ENCODE results near the gene SLC37A2.
A peak's percentile ranks its signal among the peaks of the same experiment; 100 is the strongest.
"Not testable (repeated sequence)": the region's sequence is repeated elsewhere in the genome, so short reads cannot be mapped to it uniquely, and the experiment has no call there.

Gene SLC37A2

GRCh38 chr11:125085301-125086081 is 22.4 kb downstream of the SLC37A2 start:
- no peak for FAIRE-seq

- FAIRE-seq, result no peak
These were observed 23.7 kb downstream of the SLC37A2 start for GRCh38 chr11:125086633-125087296.

- FAIRE-seq, result no peak
These were observed 25.0 kb downstream of the SLC37A2 start for GRCh38 chr11:125088123-125088522.

- FAIRE-seq, result no peak
These were observed 25.7 kb downstream of the SLC37A2 start for GRCh38 chr11:125088576-125089455.

GRCh38 chr11:125089481-125089880 is 26.4 kb downstream of the SLC37A2 start:
- not testable (repeated sequence) for FAIRE-seq

GRCh38 chr11:125090151-125090550 is 27.0 kb downstream of the SLC37A2 start:
- not testable (repeated sequence) for FAIRE-seq

GRCh38 chr11:125090816-125091215 is 27.7 kb downstream of the SLC37A2 start:
- FAIRE-seq, result no peak

- FAIRE-seq, result peak; percentile 72
These were observed 28.3 kb downstream of the SLC37A2 start for GRCh38 chr11:125091247-125091876.

- no peak for FAIRE-seq
These were observed 29.0 kb downstream of the SLC37A2 start for GRCh38 chr11:125091877-125092664.

GRCh38 chr11:125092669-125093068 is 29.6 kb downstream of the SLC37A2 start:
- no peak for FAIRE-seq

- no peak for FAIRE-seq
These were observed 30.4 kb downstream of the SLC37A2 start for GRCh38 chr11:125093502-125093901.

GRCh38 chr11:125094731-125095130 is 31.6 kb downstream of the SLC37A2 start:
- FAIRE-seq, result no peak

- no peak for FAIRE-seq
These were observed 37.0 kb downstream of the SLC37A2 start for GRCh38 chr11:125100136-125100535.

- FAIRE-seq, result no peak
These were observed 38.5 kb downstream of the SLC37A2 start for GRCh38 chr11:125101596-125101995.

- FAIRE-seq, result no peak
These were observed 38.9 kb downstream of the SLC37A2 start for GRCh38 chr11:125102025-125102424.

- FAIRE-seq, result no peak
These were observed 39.4 kb downstream of the SLC37A2 start for GRCh38 chr11:125102510-125102909.

GRCh38 chr11:125105926-125106325 is 42.8 kb downstream of the SLC37A2 start:
- FAIRE-seq, result no peak

- FAIRE-seq, result no peak
These were observed 45.4 kb downstream of the SLC37A2 start for GRCh38 chr11:125108469-125108868.

- no peak for FAIRE-seq
These were observed 47.4 kb downstream of the SLC37A2 start for GRCh38 chr11:125110506-125110905.

- FAIRE-seq, result no peak
These were observed 47.9 kb downstream of the SLC37A2 start for GRCh38 chr11:125111001-125111342.

GRCh38 chr11:125111343-125112207 is 48.5 kb downstream of the SLC37A2 start, which contains the start of gene TMEM218:
TSS of gene TMEM218 (minus strand) at chr11:125111626. CDS start at chr11:125102241, 9,385 bp downstream.
- FAIRE-seq, result peak; percentile 99
